Dermis microvascular lymphatic vessel endothelial cell (primary cell): ENCODE results near the gene SUSD2. TPM values are rescaled to one million over a fixed set of nuclear protein-coding genes. Genes with fewer than 3 reads are reported as not detected.
"Not testable (repeated sequence)": the region's sequence is repeated elsewhere in the genome, so short reads cannot be mapped to it uniquely, and the experiment has no call there.

Experiments used
- DNase-seq, 2 donors: peaks; one replicate each; pipeline versions ENCODE4 v3.0.0 to v3.0.0-alpha.2; 2010; ENCODE audit warnings: low read depth in 2 of 2
- total RNA-seq: library from RNA; depleted of rRNA; stranded (reverse); fragments of >200 nt; gene quantifications from 2 replicates; pipeline ENCODE4 v1.2.1, GENCODE V29; 2014

The SUSD2 gene
- total RNA-seq, 1 donor from 2014 or later = 0.26 TPM

GRCh38 chr22:24213111-24213510, 31.8 kb downstream of the SUSD2 start:
- DNase-seq = not testable (repeated sequence)

GRCh38 chr22:24214467-24215285, 33.4 kb downstream of the SUSD2 start:
- DNase-seq = no peak

- no peak for DNase-seq
Observed at GRCh38 chr22:24216541-24217209, 35.4 kb downstream of the SUSD2 start.

GRCh38 chr22:24217384-24217783, 36.1 kb downstream of the SUSD2 start:
- DNase-seq = no peak

GRCh38 chr22:24219750-24220149, 38.5 kb downstream of the SUSD2 start:
- DNase-seq = no peak

GRCh38 chr22:24224468-24224867, 43.2 kb downstream of the SUSD2 start:
- no peak for DNase-seq

GRCh38 chr22:24225044-24225601, 43.8 kb downstream of the SUSD2 start:
- DNase-seq = no peak

GRCh38 chr22:24225951-24226350, 44.7 kb downstream of the SUSD2 start:
- DNase-seq = no peak

GRCh38 chr22:24230911-24231656, 49.8 kb downstream of the SUSD2 start:
- DNase-seq = no peak

- no peak for DNase-seq
Observed at GRCh38 chr22:24231706-24232105, 50.4 kb downstream of the SUSD2 start.

GRCh38 chr22:24232124-24232523, 50.8 kb downstream of the SUSD2 start:
- no peak for DNase-seq

GRCh38 chr22:24232725-24233124, 51.4 kb downstream of the SUSD2 start:
- no peak for DNase-seq

GRCh38 chr22:24233235-24233634, 51.9 kb downstream of the SUSD2 start:
- DNase-seq = no peak

- DNase-seq = no peak
Observed at GRCh38 chr22:24233816-24234215, 52.5 kb downstream of the SUSD2 start.

GRCh38 chr22:24235315-24235714, 54.0 kb downstream of the SUSD2 start:
- DNase-seq = no peak

- no peak for DNase-seq
Observed at GRCh38 chr22:24236656-24237055, 55.4 kb downstream of the SUSD2 start.

- not testable (repeated sequence) for DNase-seq
Observed at GRCh38 chr22:24238101-24238694, 56.9 kb downstream of the SUSD2 start.
